Stimulated activated CD8-positive, alpha-beta memory T cell treated with anti-CD3 and anti-CD28 coated beads, Interleukin-7, amount 100 ng/mL, for 24 hours (primary cell): ENCODE results near the gene SIT1.

Experiments
- DNase-seq: peaks from one replicate; pipeline ENCODE4 v3.0.0-alpha.2; 2020; ENCODE audit warnings: low read depth

SIT1 gene

GRCh38 chr9:35682520-35683315 lies 32.0 kb upstream of the SIT1 start:
- DNase-seq = no peak

- no peak for DNase-seq
Measured at GRCh38 chr9:35682051-35682450, 31.3 kb upstream of the SIT1 start.

DNA sequence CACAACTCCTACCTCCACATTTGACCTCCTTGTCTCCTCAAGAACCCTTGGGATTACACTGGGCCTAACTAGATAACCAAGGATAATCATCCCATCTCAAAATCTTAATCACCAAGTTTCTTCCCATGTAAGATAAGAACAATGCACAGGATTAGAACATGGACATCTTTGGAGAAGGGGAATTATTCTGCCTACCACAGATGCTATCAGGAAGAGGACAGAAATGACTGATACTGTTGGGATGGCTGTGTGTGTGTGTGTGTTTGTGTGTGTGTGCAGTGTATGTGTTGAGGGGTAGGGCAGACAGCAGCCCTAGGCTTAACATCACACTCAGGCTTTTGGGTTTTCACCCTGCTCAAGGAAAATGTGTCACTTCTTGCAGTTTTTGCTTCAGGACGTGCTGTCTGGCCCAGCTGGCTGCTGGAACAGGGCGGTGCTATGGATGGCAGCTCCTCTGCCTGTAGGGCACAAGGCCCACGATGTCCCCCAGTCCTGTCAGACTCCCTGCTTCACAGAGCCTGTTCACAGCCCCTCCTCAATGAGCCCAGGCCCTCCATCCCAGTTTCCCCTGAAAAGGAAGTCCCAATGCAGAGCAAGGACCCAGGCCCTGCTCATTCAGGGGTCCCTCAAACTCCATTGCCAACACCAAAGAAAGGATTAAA lies 30.7 kb upstream of the SIT1 start:
- DNase-seq = no peak

GRCh38 chr9:35680331-35681105 lies 29.8 kb upstream of the SIT1 start:
- DNase-seq = no peak

- no peak for DNase-seq
Measured at GRCh38 chr9:35679766-35680330, 29.1 kb upstream of the SIT1 start.

DNA sequence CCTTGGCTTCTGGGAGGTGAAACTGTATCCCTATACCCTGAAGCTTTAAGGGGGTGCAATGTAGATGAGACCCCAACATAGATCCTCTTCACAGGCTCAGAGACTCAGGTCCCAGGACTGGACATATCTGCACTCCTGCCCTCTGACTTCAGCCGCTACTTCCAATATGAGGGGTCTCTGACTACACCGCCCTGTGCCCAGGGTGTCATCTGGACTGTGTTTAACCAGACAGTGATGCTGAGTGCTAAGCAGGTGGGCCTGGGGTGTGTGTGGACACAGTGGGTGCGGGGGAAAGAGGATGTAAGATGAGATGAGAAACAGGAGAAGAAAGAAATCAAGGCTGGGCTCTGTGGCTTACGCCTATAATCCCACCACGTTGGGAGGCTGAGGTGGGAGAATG lies 28.4 kb upstream of the SIT1 start:
- no peak for DNase-seq

DNA sequence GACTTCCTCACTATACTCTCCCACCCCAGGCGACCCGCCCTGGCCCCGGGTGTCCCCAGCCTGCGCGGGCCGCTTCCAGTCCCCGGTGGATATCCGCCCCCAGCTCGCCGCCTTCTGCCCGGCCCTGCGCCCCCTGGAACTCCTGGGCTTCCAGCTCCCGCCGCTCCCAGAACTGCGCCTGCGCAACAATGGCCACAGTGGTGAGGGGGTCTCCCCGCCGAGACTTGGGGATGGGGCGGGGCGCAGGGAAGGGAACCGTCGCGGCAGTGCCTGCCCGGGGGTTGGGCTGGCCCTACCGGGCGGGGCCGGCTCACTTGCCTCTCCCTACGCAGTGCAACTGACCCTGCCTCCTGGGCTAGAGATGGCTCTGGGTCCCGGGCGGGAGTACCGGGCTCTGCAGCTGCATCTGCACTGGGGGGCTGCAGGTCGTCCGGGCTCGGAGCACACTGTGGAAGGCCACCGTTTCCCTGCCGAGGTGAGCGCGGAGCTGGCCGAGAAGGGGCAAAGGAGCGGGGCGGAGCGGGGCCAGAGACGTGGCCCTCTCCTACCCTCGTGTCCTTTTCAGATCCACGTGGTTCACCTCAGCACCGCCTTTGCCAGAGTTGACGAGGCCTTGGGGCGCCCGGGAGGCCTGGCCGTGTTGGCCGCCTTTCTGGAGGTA lies 25.1 kb upstream of the SIT1 start:
- DNase-seq = no peak

- DNase-seq = no peak
Measured at GRCh38 chr9:35675204-35675603, 24.5 kb upstream of the SIT1 start.

GRCh38 chr9:35674025-35674361 lies 23.3 kb upstream of the SIT1 start:
- no peak for DNase-seq

GRCh38 chr9:35673132-35674024 lies 22.6 kb upstream of the SIT1 start, which contains the start of gene CA9:
Gene CA9, plus strand, starts transcription at chr9:35673928. Its CDS starts 32 bp downstream, at chr9:35673960.
- no peak for DNase-seq

DNA sequence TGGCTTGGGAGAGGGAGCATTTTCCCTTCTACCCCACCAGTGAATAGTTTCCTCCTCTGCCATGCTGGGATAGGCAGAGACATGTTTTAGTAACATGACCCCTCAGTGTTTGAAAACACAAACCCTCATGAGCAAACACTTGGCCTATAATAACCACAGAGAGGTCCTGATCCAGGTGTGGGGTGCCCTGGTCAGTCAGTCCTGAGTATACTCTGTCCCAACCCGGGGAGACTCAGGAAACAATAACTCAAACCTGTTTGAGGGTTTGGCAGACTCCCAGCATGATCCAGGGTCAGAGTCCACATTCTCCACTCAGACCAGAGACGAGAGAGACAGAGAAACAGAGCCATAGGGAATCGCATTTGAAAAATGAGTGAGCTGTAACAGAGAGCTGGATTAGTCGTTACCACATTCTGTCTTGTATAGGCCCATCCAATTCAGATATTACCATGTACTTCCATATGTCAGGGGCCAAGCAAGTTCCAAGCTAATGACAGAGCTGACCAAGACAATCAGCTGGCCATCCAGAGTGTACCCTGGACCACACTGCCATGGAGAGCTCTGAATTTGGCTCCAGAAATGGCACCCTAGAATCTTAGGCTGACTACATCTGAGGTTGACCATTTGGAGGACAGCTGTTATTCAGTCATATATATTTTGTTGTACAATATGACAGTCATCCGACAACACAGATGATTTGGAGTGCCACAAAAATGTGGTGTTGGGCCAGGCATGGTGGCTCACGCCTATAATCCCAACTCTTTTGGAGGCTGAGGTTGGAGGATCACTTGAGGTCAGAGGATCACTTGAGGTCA lies 18.8 kb upstream of the SIT1 start:
- DNase-seq = no peak

DNA sequence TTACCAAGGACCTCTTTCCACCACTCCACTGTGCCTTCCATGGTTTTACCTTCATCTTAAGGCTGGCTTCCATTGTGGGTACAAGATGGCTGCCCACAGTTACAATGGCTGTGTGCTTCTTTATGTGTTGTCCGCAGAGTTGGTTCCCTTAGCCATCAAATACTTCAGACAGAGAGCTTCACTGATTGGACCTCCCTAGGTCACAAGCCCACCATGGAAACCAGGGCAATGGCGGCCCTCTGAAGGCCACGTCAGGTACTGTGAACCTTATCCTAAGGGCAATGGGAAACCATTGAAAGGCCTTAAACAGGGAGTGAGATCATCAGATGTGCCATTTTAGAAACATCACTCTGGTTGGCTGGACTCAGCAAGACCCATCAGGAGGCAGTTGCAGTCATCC lies 17.2 kb upstream of the SIT1 start:
- DNase-seq = no peak

DNA sequence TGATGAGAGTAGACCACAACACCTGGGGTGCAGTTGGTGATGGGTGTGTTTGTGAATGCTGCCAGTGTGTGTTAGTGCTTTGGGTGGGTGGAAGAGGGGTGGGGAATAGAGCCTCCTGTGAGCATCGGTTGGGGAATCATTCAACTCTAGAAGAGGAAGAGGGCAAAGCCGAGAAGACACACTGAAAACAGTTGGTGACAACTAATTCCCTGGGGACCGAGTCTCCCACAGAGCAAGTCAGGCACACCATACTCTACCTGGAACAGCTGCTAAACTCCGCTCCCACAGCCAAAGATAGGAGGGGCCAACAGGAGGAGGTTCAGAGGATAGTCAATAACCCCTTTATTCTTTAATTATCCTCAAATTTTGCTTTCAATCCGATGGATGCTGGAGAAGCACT lies 15.8 kb upstream of the SIT1 start:
- DNase-seq = no peak

DNA sequence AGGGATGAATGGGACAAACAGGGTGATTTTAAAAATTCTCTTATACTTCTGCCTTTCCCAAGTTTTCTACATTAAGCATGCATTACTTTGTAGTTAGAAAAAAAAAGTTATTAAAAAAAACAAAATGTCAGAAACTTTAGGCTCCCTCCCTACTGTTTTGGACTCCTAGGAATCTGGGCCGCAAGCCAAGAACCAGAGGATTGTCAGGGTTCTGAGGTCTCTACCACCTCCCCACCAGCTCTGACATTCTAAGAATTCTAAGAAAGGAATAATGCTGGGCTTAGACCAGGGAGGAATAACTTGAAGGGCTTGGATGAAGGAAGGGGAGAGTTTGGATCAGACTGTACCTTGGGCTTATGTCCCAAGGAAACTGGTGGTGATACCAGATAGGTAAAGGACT lies 15.3 kb upstream of the SIT1 start:
- DNase-seq = no peak

DNA sequence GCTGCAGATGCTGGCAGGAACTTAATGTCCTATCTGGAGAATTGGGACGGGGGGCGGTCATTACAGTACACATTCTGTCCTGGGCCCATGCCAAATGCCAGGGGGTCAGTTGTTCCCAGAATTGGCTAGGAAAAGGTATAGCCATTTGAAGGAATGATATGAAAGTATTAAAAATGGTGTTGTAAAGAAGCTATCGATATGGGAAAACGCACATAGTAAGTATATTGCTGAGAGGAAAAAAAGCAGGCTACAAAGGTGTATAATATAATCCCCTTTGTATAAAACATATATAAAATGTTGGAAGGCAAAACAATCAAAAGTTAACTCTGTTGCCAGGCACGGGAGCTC lies 14.7 kb upstream of the SIT1 start:
- no peak for DNase-seq

DNA sequence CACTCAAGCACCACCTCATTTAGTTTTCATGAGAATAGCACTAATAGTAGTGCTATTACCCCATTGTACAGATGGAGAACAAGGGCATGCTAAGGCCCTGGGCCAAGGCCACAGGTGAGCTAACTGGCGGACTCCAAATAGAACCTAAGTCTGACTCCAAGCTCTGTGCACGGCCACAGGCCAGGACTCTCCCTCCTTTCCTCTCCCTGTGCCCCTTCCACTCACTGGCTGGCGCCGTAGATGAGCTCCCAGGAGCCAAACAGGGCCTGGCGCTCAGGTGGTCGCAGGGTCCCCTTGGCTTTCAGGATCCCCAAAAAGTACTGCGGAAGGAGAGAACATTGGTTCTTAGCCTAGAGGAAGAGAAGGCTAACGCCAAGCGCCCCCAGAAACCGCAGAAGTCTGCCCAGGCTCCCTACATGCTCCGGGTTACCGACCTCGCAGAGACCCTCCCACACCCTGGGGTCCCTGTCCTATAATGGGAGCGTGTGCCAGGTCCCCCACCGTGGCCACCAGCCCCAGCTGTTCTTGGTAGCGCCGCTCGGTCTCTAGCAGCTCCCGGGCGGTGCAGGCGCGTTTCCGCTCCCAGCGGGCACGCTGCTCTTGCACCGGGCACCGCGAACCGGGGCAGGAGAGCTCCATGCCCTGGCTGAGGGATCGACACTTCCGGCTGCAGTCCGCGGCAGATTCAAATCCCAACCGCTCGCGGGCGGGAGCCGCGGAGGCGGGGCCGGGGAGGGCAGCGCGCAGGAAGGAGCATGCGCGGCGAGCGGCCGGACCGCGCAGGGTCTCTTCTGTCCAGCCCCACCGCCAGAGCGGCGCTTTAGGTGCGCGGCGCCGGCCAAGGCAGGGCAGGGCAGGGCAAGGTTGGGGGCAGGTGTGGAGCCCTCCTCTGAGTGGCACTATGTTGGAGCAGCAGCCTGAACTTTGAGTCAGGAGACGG lies 14.1 kb upstream of the SIT1 start, which contains the start of gene ARHGEF39:
TSS of gene ARHGEF39 (minus strand) at position 665 of the 940 bp plus-strand sequence. CDS start at position 639, 26 bp downstream.
- no peak for DNase-seq

DNA sequence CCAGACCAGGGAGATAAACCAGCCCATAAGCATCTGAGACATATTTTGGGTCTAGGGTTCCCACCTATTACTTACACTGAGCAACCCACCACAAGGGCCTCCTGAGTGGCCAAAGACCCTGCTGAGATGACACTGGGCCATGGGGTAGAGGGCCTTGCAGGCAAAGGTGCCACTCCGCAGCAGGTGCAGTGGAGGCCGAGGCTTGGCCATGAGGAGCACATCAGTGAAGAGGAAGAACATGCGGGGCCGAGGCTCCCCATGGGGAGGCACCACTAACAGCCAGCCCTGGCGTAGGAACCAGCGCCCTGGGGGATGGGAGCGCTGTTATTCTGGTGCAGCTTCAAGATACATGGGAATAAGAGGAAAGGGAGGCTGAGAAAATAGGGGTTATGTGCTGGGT lies 11.7 kb upstream of the SIT1 start:
- DNase-seq = no peak

- no peak for DNase-seq
Measured at GRCh38 chr9:35661756-35662350, 11.1 kb upstream of the SIT1 start.

- no peak for DNase-seq
Measured at GRCh38 chr9:35660966-35661415, 10.3 kb upstream of the SIT1 start.
